HG03066 (cell line): Measurements from ENCODE around the gene TBC1D14.

Source experiments
- ATAC-seq: cut with Tn5 transposase; IDR thresholded peaks from one replicate; pipeline ENCODE4 v1.9.1; 2021; ENCODE audit warnings: low read depth; ENCODE audit not compliant: unreplicated experiment

Gene TBC1D14

GRCh38 chr4:6909113-6909969 lies at the start of gene TBC1D14:
TSS of gene TBC1D14 (plus strand) at chr4:6909826. CDS start at chr4:6923390, 13,564 bp downstream.
- peak; percentile 88 for ATAC-seq

- ATAC-seq = no peak
These were observed 41.2 kb upstream of the TBC1D14 start for GRCh38 chr4:6868386-6868785.

- ATAC-seq = no peak
These were observed 39.7 kb upstream of the TBC1D14 start for GRCh38 chr4:6869944-6870343.

GRCh38 chr4:6873291-6873690 lies 36.3 kb upstream of the TBC1D14 start:
- ATAC-seq = no peak

DNA sequence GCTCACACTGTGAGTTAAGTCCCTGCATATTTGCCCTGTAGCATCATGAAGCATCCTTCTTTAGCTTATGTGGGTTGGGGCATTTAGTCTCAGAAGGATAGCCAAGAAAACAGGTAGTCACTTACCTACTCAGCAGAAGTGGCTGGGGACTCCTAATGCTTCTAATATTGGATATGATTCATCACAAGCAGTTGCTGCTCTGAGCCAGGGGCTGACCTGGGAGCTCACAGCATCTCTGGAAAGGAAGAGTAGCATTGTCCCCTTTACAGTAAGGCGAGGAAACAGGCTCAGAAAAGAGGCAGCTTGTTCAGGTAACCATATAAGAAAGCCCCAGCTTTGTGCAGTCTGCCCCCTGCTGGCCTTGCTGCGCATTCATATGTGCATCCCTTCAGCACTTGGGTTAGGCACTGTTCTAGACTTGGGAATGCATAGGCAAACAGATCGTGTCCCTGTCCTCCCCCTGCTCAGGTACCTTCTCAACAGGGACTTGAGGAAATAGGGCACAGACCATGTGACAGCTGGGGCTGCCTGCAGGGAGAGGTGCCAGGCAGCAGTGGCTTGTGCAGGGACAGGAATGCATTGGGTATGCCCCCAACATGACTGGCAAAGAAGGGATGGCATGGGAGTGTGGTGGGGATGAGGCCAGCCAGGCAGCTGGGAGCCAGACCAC lies 35.7 kb upstream of the TBC1D14 start:
- ATAC-seq = no peak

- no peak for ATAC-seq
These were observed 34.6 kb upstream of the TBC1D14 start for GRCh38 chr4:6874981-6875380.

- ATAC-seq = no peak
These were observed 34.2 kb upstream of the TBC1D14 start for GRCh38 chr4:6875431-6875831.

GRCh38 chr4:6876440-6876839 lies 33.2 kb upstream of the TBC1D14 start:
- no peak for ATAC-seq

- no peak for ATAC-seq
These were observed 32.6 kb upstream of the TBC1D14 start for GRCh38 chr4:6877067-6877466.

DNA sequence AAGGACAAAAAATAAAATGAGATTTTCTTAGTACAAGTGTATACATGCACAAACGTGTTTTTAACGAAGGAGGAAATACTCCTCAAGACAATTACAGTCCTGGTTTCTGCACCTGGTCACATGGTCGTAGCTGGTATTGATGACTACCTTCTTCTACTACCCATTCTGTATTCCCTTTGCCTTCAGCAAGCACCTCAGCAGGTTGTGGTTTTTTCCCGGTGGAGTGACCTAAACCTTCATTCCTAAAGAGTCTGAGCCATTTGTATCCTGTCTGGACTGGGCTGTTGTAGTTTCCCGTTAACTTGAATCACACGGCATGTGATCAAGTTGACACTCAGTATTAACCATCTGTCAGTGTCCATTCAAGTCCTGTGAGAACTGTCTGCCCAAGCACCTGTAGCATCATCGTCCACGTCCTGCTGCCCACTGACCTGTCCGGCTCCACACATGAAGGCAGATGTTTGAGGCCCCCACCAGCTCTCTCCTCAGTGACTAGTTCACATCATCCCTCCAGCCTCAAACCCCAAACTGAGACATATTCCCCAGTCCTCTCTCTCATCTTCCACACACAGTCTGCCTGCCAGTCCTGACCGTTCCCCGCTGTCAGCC lies 31.1 kb upstream of the TBC1D14 start:
- no peak for ATAC-seq

GRCh38 chr4:6880691-6881090 lies 28.9 kb upstream of the TBC1D14 start:
- ATAC-seq = no peak

DNA sequence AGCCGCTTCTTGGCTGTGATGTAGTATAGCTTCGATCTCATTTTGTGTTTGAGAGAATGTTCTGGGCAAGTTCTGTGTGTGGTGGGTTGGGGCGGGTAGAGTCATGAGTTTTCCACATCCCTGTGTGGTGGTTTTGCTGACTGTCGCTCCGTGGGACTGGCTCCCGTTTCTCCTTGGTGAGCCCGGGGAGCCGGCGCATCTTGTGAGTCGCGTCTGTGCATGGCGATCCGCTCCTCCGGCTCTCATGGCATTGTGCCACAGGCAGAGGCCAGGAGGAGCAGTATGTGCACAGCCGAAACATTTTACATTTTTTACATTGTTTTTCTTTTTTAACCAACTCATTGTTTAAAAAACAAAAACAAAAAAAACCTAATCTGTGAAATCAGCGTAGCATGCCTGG lies 27.7 kb upstream of the TBC1D14 start:
- no peak for ATAC-seq

- no peak for ATAC-seq
These were observed 25.2 kb upstream of the TBC1D14 start for GRCh38 chr4:6884341-6884870.

- no peak for ATAC-seq
These were observed 23.6 kb upstream of the TBC1D14 start for GRCh38 chr4:6885953-6886557.

- no peak for ATAC-seq
These were observed 22.7 kb upstream of the TBC1D14 start for GRCh38 chr4:6886886-6887285.

DNA sequence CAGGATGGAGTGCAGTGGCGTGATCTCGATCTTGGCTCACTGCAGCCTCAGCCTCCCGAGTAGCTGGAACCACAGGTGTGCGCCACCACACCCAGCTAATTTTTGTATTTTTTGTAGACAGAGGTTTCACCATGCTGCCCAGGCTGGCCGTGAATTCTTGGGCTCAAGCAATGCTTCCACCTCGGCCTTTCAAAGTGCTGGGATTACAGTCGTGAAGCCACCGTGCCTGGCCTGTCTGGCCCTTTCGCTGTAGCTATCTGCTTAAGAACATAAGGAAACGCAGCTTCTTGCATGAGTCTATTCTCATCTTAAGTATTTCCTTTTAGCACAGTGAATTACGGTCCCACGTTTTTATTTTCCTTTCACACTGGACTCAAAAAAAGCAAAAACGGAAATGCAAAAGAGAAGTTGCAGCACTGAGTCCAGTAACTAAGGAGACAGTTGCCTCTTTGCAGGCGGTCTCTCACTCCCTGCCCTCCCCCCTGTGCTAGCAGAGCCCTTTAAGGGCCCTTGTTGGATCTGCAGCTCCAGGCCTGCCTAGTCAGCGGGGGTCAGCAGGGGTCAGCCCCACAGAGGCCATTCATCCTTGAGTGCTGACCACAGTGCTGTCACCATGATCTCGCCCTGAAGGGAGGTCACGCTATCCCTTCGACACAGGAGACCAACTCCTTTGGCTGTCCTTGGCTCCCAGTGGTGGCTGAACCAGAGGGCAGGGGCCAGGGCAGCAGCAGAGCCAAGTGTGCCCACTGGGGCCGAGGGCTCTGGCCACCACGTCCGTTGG lies 21.8 kb upstream of the TBC1D14 start:
- no peak for ATAC-seq

DNA sequence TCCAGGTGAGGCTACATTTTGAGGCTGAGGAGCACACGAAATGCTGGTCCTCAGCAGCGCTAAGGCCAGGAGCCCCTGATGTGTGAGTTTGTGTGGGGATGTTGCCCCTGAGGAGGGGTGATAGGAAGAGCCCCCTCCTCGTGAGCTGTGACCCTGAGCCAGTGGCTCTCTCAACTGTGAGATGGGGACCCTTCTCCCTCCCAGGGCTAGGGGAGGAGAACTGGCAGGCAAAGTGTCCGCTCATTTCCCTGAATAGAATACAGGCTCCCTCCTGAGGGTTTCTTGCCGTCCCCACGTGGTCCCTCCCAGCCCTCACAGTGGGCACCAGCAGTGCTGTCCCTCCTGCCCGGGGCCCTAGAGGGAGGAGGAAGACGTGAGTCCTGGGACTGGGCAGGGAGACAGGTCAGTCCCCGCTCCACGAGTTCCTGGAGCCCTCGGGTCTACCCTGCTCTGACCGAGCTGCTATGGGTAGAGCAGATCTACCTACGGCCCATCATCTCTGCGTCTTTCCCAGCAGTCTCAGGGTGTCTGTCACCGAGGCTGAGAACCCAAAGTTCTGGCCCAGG lies 21.0 kb upstream of the TBC1D14 start:
- no peak for ATAC-seq

DNA sequence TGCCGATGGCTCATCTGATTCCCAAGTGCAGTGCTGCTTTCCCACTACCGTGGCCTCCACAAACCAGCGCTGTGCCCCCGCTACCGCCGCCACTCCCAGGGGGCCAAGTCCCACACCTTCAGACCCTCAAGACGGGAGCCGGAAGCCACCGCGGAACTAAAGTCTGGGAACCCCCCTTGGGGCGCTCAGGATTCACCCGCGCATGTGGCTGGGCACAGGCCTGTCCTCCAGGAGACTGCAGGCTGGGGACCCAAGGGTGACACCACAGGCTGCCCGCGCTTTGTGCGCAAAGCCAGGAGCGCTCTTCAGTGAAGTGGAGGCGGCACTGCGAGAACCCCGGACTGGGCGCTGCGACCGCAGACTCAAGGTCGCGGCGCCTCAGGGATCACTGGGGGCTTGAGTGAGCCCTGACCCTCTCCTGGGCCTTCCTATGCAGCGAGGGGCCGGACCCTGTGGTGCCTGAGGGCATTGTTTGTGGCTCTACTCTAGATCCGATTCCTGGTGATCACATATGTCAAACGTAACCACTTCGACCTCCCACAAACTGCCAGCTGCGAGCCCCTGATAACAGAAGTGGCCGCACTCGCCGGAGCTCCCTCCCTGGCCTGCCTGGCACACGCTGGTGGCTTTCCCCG lies 20.4 kb upstream of the TBC1D14 start:
- no peak for ATAC-seq

DNA sequence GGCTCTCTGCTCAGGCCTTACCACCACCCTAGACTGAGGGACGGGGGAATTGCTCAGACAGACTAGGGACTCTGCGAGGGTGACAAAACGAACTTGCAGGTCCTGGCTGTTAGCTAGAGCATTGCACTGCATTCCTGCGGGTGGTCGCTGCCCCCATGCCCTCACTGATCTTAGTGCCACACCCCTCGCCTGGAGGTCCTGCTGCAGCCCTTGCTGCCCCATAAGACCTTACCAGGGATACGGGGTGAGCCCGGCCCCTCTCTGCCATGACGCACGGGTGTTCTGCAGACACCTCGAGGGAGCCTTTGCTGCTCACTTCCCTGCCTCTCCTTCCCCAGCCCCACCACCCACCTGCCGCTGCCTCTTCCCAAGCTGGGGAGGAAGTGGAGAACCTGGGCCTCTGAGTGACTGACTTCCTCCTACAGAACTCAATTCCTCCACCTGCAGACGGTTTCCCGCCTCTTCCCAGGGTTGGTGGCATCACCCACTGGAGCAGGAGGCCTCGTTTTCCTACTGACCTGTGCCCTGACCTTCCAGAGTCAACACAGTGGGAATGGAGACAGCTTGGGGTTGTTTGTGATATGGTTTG lies 19.8 kb upstream of the TBC1D14 start:
- no peak for ATAC-seq
